Pancreas (tissue), 10 donors: ENCODE measurements around the gene BRSK2. TPM values are rescaled to one million over a fixed set of nuclear protein-coding genes. Genes with fewer than 3 reads are reported as not detected.
"Not testable (repeated sequence)": the region's sequence is repeated elsewhere in the genome, so short reads cannot be mapped to it uniquely, and the experiment has no call there.

Source experiments
- ATAC-seq, 4 donors: fragments of 200-7000 bp; cut with Tn5 transposase; one replicate each; pipeline versions ENCODE4 v1.8.0 to v1.9.1; 2020; ENCODE audit warnings: mild to moderate bottlenecking in 4 of 4, moderate library complexity in 4 of 4
- DNase-seq, 6 donors: peaks; one replicate each; pipeline ENCODE4 v3.0.0-alpha.2; 2020
- FAIRE-seq: peaks from 2 replicates; lab custom pipeline; 2012; peaks lifted over from hg19 to GRCh38; lab: Jason Lieb, UNC
- H3K27ac ChIP-seq, 4 donors: fragments of 200-600 bp; sonication (generic); 1 replicate in 3 of 4; 2 replicates in 1 of 4; pipeline versions ENCODE4 v1.5.0 to v1.8.0; 2020
- H3K27me3 ChIP-seq, 4 donors: fragments of 200-600 bp; one replicate each; pipeline ENCODE4 v1.8.0; 2021
- H3K36me3 ChIP-seq, 3 donors: fragments of 200-600 bp; sonication (generic) in 1 of 3; one replicate each; pipeline versions ENCODE4 v1.5.0 to v1.8.0; 2020 to 2021
- H3K4me1 ChIP-seq, 3 donors: fragments of 200-600 bp; one replicate each; pipeline ENCODE4 v1.8.0; 2021
- H3K4me3 ChIP-seq, 4 donors: fragments of 200-600 bp; sonication (generic) in 2 of 4; one replicate each; pipeline versions ENCODE4 v1.5.0 to v1.8.0; 2020 to 2021
- H3K9me3 ChIP-seq, 4 donors: fragments of 200-600 bp; one replicate each; pipeline ENCODE4 v1.8.0; 2021
- CTCF ChIP-seq, 4 donors: fragments of 200-600 bp; sonication (generic) in 3 of 4; IDR thresholded peaks; one replicate each; pipeline versions ENCODE4 v1.5.0 to v1.8.0; 2021; ENCODE audit warnings: antibody characterized with exemption in 4 of 4
- WGBS, 2 donors: extraction: QIAGEN DNeasy Blood & Tissue Kit; methylation state at CpG; one replicate each; pipeline ENCODE4 v1.1.7; 2013; 5-methylcytosine and 5-hydroxymethylcytosine counted together
- intact Hi-C, 3 donors: fragments of 100-400 bp; cut with DNase I; formaldehyde crosslinking; loops; one replicate each; pipeline versions ENCODE4 v1.11.1 to v1.14.2; 2022
- polyA plus RNA-seq, 2 donors: library from polyadenylated mRNA; stranded (reverse); fragments of 200-250 nt; gene quantifications; one replicate each; pipeline ENCODE4 v1.2.3, GENCODE V29; 2013
- total RNA-seq, 6 donors: library from RNA; stranded (reverse); fragmentation: NEBNext Ultra II Directional in 4 of 6; extraction: Animal tissue kit (Norgen Biotek cat#: 25700) in 4 of 6; gene quantifications; one replicate each; pipeline versions ENCODE4 v1.2.1 to v1.2.4, GENCODE V29; 2021 to 2023
- donor health status: healthy with polysubstance abuse.
- donor health status: DM: no; HTN: no; CAD: no; lungs with moderate emphysema.
- donor health status: DM: no; HTN: no; CAD: no.
- donor health status: control.
- donor health status: control.
- donor health status: Bipolar disorder and iron deficiency.
- donor health status: DM: yes; HTN: yes; CAD: no.
- donor health status: DM: no; HTN: no; CAD: no.
- donor health status: DM: no; HTN: no; CAD: no.
- donor health status: DM: yes; HTN: yes; CAD: no.

Gene BRSK2
- total RNA-seq: 10 to 100 TPM; 44.2 to 77.6 (median 62.0) TPM
- 100 to 1,000 TPM in 1 of 2 donors, 10 to 100 TPM in 1; 77.0 to 215 TPM for polyA plus RNA-seq

GRCh38 chr11:1389932-1390568 is at the start of gene BRSK2:
Gene BRSK2 (plus strand): TSS chr11:1389934. CDS start chr11:1390285, 351 bp downstream.
- FAIRE-seq: no peak
- no peak for TF ChIP-seq CTCF (IDR thresholded peaks at IDR 0.05)
- Histone ChIP-seq H3K4me1 (peaks cover 0 to 5% (median 5%) of the 10 kb centered on the region in 3 donors), H3K9me3 (no peaks in the 10 kb centered on the region), H3K27me3 (no peaks in the 10 kb centered on the region), H3K36me3 (no peaks in the 10 kb centered on the region), H3K27ac (peak within 1 kb of the TSS; percentile 58 to 74 (median 70)), H3K4me3 (peak within 1 kb of the TSS; percentile 28 to 55 (median 47))
- intact Hi-C loops: no loop called here
- WGBS, 2 donors: 1% methylated on average over 30 to 119 of the region's 119 CpGs
- DNase-seq: peak in 3 of 6 donors; percentile 41 to 85 (median 67)
- no peak for ATAC-seq

- no peak overlapping the region for H3K4me3 ChIP-seq
- no peak overlapping the region for H3K27ac ChIP-seq
- no peaks in the 10 kb centered on the region for H3K36me3 ChIP-seq
- no peak for TF ChIP-seq CTCF (IDR thresholded peaks at IDR 0.05)
- 78 to 80% methylated on average over 12 of the region's 12 CpGs for WGBS, 2 donors
- DNase-seq (peak in 2 of 6 donors; percentile 9 to 49), ATAC-seq (no peak), FAIRE-seq (no peak)
- intact Hi-C loops: no loop called here
- H3K4me1 ChIP-seq: peaks cover 6 to 10% (median 9%) of the 10 kb centered on the region in 3 donors
- H3K27me3 ChIP-seq: no peaks in the 10 kb centered on the region
- no peaks in the 10 kb centered on the region for H3K9me3 ChIP-seq
These were observed 49.6 kb upstream of the BRSK2 start for GRCh38 chr11:1340111-1340510.

DNA sequence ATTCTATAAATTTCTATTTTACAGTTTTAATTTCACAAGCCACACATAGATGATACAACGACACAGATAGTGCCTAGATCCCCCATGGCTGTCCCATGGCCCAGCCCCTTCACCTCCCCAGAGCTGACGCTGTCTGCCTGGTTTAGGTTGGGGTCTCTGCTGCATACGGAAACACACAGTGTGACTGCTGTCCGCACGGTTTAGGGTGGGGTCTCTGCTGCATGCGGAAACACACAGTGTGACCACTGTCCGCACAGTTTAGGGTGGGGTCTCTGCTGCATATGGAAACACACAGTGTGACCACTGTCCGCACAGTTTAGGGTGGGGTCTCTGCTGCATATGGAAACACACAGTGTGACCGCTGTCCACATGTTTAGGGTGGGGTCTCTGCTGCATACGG is 48.5 kb upstream of the BRSK2 start:
- intact Hi-C loops, H3K9me3 ChIP-seq, FAIRE-seq, ATAC-seq, H3K27ac ChIP-seq, H3K4me1 ChIP-seq, H3K4me3 ChIP-seq, H3K36me3 ChIP-seq, H3K27me3 ChIP-seq: not testable (repeated sequence)
- WGBS, 2 donors: 64 to 84% methylated on average over 10 of the region's 10 CpGs
- DNase-seq: peak in 1 of 6 donors; percentile 35

- Histone ChIP-seq H3K9me3 (no peaks in the 10 kb centered on the region), H3K27me3 (no peaks in the 10 kb centered on the region), H3K27ac (no peak overlapping the region), H3K4me1 (no peaks in the 10 kb centered on the region), H3K36me3 (no peaks in the 10 kb centered on the region), H3K4me3 (no peak overlapping the region)
- DNase-seq (peak in 2 of 6 donors; percentile 2 to 27), ATAC-seq (peak in 2 of 4 donors; percentile 52 to 71), FAIRE-seq (no peak)
- no peak for TF ChIP-seq CTCF (IDR thresholded peaks at IDR 0.05)
- intact Hi-C loops: no loop called here
- 41 to 48% methylated on average over 17 of the region's 17 CpGs for WGBS, 2 donors
These were observed 47.7 kb upstream of the BRSK2 start for GRCh38 chr11:1341928-1342524.

GRCh38 chr11:1342946-1343345 is 46.8 kb upstream of the BRSK2 start:
- Histone ChIP-seq H3K9me3 (no peaks in the 10 kb centered on the region), H3K36me3 (no peaks in the 10 kb centered on the region), H3K27ac (no peak overlapping the region), H3K27me3 (no peaks in the 10 kb centered on the region), H3K4me1 (no peaks in the 10 kb centered on the region), H3K4me3 (no peak overlapping the region)
- intact Hi-C loops: no loop called here
- TF ChIP-seq CTCF (IDR thresholded peaks at IDR 0.05): no peak
- 86 to 93% methylated on average over 10 of the region's 10 CpGs for WGBS, 2 donors
- no peak for FAIRE-seq
- no peak for ATAC-seq
- DNase-seq: peak in 2 of 6 donors; percentile 6 to 26
